Activated effector memory CD4-positive, alpha-beta T cell treated with Interleukin-2 at 50 U/mL for 16 hours (primary cell): ENCODE measurements around the gene TNK2.
"Not testable (repeated sequence)": the region's sequence is repeated elsewhere in the genome, so short reads cannot be mapped to it uniquely, and the experiment has no call there.

Experiments used
- DNase-seq: peaks from one replicate; pipeline ENCODE4 v3.0.0-alpha.2; 2020

The TNK2 gene

DNA sequence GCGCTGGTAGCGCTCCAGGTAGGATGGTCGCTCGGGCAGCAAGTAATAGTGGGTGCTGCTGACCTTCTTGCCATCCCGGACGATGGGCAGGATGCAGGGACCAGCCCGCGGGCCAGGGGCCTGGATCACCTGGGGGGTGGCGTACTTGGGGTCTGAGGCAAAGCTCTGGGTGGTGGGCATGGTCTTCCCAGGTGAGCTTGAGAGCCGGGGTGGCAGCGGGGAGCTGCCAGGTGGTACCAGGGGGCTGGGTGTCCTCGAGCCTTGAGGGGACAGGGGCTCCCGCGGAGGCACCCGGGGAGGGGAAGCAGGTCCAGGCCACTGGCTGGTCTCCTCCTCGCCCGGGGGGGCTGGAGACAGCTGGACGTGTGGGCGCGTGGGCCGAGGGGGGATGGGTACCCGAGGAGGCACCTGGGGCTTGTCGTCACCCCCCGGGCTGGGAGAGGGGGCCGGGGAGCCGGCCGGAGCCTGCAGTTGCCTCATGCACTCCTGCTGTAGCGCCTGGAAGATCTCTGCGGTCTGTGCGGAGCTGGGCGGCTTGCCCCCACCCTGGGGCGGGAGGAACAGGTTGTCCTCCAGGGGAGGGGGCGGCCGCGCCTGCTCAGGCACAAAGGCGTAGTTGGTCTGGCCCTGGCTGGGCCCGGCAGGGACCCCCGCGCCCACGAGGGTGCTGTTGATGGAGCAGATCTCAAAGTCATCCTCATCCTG lies 40.6 kb downstream of the TNK2 start:
- no peak for DNase-seq

DNA sequence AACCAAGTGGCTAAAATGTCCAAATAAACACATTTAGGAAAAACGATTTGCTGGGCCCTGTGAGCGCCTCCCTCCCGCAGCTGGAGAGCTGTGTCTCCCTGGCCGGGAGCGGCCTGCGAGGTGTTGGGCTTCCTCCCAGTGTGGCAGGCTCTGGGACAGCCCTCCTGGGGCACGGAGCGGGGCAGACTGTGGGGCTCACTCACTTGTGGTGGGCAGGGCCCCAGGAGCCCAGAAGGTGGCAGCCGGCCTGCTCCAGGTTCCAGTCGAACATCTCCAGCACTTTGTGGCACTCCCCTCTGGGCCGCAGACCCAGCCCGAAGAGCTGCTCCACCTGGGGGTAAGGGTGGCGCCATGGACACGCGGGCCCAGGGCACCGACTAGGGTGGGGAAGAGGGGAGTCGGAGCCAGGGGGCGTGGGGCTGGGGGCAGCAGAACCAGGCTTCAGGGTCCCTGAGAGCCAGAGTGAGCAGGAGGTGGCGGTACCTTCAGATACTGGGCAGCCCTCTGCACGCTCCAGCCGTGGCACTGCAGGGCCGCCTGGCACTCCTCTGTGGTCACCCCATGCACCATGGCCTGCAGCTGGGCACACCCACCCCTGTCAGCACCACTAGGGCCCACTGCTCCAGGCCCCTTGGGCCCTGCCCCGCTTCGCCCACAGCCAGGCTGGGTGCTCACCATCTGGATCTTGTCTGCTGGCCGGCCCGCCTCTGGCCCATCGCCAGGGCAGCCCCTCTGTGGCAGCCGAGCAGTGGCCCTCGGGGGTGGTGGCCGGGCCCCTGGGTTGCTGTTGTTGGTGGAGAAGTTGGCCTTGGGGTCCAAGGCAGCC lies 41.5 kb downstream of the TNK2 start:
- no peak for DNase-seq

DNA sequence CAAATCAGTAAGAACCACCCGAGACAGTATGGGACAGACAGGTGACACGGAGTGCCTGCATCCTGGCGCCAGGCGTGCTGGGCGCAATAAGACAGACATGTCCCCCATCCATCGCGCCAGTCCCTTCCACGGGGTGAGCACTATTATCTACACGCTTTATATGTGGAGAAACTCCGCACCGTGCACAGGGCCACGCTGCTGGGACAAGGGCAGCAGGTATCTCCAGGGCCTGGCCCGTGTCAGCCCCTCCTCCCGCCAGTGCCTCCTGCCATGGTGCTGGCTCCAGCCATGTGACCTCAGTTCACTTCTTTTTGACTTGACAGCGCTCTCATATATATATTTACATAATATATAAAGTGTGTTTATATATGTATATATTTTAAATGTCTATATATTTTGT lies 42.6 kb downstream of the TNK2 start:
- no peak for DNase-seq

DNA sequence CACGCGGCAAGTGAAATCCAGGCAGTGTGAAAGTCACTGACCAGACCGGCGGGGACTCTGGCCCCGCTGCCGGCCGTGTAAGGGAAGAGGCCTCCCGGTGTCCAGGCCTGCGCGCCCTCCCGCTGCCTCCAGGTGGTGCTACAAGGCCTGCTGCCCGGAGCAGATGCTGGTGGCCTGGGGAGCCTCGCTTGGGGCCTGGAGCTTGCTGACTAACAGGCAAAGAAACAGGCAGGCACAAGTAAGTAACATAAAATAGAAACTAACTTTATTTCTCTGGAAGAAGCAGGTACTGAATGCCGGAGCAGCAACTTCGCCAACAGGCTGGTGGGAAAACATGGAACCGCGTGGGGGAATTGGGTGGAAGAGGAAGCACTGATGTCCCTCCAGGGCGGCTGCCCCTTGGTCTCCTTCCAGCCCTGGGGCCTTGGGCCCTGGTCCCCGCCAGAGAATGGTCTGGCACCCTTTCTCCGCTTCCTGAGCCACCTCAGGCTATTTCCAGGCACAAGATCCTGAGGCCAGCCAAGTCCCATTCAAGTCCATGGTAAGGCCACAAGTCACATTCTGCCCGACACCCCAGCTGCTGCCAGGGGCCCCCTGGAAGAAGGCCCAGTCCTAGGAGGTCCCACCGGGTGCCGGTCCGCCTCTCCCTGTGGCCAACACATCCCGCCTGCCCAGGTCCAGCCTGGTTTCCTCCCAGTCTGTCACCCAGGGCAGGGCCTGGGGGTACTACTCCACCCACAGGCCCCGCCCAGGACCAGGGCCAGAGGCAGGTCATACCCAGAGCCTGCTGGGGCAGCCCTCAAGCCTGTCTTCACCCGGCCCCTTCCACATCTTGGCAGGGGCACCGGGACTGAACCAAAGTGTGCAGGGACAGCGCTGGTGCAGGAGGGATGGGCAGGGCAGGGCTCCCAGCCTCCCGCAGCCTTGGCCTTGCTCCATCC lies 45.0 kb downstream of the TNK2 start:
- peak; percentile 34 for DNase-seq

DNA sequence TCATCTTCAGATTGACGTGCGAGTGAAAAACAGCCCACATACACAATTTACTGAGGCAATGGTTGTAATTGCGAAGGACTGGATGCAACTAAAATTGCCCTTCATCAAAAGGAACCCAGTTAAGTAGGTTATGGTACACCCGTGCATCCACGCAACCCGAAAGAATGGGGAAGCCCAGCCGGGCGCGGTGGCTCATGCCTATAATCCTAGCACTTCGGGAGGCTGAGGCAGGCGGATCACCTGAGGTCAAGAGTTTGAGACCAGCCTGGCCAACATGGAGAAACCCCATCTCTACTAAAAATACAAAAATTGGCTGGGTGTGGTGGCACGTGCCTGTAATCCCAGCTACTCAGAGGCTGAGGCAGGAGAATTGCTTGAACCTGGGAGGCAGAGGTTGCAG lies 46.0 kb downstream of the TNK2 start:
- not testable (repeated sequence) for DNase-seq

DNA sequence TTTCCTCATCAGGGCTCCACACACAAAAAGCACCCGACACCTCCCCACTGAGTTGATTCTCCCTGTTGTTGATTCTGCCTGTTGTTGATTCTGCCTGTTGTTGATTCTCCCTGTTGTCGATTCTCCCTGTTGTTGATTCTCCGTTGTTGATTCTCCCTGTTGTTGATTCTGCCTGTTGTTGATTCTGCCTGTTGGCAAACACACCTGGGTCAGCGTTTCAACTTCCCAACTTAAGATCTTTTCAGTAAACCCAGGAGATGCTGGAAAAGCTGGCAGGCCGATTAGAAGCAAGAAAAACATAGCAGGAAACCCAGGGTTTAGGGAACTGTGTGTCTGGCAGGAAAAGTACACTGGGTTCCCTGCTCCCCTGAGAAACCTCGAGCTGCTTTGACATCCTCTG lies 47.9 kb downstream of the TNK2 start:
- DNase-seq = no peak

DNA sequence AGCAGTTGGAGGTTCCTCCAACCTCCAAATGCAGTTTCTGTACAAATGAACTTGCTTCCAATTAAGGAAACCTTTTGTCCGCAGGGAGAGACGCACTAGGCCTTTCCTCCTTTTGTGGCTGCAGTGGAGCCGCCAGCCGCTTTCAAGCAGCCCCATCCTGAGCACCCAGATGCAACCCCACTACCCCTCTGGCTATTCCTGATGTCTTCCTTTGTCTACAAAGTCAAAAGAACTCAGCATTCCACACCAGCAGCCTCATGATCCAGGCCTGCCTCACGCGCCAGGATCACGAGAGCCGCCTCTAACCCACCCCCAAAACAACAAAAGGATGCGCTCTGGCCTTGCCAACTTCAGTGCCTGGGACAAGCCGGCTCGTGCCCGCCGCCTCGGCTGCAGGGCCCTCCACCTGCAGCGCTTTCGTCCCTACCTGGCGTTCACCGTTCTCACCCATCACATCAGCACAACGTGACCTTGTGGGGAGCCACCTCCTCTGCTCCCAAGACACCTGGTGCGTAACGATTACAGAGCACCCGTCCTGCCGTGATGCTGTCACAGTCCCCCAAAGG lies 48.4 kb downstream of the TNK2 start:
- DNase-seq = no peak

DNA sequence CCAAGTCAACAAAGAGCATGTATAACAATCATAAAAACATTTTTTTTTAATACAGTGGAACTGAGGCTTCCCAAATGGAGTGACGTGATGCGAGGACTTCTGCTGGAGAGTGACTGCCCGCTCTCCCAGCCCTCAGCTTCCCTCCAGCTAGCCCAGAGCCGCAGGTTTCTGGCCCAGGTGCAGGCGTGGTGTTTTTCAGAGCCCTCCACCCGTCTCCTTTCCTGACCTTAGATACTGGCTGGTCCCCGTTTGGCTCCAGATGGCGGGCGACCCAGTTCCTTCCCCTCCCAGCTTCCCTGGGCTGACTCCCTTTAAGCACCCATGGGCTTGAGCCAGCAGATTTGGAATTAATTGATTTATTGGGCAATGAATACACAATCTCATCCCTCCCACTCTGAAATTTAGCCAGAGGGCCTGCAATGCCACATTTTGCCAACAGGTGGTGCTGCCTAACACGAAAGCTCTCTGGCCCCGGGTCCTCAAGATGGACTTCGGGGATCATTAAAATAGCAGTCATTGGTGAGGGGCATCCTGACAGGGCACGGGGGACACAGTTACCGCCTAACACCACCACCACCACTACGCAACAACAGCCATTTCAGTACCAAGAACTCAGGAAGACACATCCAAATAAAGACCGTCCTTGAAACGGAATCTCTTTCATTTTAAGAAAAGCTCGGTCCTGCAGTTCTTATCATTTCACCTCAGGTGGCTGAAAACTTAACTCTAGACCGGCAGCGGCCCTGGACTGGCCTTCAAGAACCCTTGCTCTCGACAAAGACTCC lies 49.1 kb downstream of the TNK2 start:
- peak; percentile 59 for DNase-seq

DNA sequence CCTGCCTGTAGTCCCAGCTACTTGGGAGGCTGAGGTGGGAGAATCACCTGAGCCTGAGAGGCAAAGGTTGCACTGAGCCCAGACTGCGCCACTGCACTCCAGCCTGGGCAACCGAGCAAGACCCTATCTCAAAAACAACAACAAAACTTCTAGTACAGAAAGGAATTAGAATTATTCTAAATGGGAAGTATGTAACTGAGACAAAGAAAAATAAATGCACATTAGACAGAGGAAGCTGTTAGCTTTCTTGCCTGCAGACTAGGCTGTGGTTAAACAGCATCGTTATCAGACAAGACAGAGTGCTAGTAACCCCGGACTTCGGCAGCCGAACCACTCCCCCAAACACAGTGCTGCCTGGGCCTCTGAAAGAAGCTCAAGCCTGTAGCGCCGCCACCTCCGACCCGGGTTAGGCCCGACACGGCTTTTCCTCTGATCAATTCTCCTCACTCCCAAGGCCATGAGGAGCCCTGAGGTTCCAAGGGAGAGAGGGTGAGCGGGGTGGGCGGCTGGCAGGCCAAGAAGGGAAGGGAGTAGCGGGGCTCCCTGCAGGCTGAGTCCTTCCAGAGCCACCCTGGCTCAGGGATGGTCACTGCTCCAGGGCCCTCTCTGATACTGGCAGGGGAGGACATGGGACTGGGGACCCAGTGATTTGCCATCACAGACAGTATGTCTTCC lies 51.8 kb downstream of the TNK2 start:
- no peak for DNase-seq

DNA sequence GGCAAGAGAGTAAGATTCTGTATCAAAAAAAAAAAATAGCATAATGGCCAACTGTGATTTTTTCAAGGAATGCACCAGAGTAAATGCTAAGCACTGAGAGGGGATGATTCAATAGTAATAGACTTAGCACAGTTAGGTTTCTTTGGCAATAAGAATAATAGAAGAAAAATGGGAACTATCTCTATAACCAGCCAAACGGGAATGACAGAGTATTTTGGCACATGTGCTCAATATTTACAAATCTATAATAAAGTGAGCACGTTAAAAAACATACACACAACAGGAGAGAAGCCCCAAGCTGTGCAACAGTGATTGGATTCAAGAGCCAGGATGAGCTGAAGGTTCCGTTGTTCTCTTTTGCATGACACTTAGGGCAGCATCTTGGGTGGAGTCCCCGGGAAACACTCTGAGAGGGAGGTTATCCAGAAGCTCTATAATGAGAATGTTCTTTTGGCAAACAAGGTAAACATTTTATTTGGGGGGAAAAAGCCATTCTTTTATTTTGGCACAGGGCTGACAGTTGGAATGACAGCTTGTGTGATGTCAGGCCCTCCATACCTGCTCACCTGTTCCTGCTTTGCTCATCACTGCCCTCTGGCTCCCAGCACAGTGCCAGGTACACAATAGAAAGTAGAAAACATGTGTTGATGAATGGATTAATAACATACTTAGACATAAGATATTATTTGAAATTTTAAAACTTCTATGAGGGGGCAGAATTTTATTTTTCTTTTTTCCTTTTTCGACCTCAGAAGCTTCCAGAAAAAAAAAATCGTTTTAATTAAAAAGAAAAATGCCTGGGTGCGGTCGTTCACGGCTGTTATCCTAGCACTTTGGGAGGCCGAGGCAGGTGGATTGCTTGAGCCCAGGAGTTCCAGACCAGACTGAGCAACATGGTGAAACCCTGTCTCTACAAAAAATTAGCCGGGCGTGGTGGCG lies 52.6 kb downstream of the TNK2 start:
- no peak for DNase-seq

DNA sequence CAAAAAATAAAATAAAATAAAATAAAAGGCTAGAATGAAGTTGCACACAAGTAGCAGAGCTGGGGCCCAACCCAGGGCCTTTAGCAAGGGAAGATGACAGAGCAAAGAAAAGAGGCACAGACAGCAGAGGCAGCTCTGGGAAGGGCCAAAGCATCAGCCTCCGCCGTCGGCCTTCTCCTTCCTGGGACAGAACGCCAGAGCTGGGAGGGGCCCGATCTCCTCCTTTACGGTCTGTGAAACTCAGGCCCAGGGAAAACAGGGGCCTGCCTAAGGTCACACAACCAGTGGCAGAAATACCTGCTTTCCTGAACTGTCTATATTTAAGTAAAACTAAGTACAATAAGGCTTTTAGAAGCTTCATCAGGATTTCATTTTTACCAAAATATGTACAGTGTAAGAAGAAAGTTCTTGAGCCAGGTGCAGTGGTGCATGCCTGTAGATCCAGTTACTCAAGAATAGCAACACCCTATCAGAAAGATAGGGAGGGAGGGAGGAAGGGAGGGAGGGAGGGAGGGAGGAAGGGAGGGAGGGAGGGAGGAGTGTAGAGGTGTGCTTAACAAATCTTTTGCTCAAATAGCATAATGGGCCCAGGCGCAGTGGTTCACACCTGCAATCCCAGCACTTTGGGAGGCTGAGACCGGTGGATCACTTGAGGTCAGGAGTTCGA lies 53.6 kb downstream of the TNK2 start:
- no peak for DNase-seq

DNA sequence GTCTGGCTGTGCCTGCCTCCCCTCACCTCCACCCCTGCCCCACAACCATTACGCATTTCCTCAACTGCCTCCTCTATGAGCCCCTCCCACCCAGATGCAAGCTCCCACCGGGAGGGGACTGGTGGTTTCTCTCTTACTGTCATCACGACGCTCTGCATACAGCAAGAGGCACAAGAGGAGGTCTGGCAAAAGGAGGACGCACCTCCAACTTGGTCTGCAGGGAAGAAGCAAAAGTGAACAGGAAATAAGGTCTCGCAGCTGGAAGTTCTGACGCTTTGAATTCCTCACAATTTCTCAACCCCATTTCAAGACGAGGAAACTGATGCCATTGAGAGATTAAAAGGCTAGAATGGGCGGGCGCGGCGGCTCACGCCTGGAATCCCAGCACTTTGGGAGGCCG lies 54.4 kb downstream of the TNK2 start:
- no peak for DNase-seq

DNA sequence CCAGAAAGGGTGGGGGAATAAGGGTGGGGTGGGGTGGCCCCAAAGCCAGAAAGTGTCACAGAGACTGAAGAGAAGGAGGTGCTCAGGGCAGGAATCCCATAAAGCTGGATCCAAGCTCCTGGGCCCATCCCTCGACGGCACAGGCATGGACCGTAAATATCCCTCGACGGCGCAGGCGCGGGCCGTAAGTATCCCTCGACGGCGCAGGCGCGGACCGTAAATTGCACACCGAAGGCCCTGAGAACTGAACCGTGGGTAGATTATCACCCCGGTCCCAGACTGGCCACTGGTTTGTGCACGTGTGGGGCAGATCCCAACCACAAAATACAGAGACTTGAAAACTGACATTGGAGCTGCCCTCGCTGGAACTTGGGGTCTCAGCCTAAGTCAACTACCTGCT lies 55.3 kb downstream of the TNK2 start:
- DNase-seq = no peak

DNA sequence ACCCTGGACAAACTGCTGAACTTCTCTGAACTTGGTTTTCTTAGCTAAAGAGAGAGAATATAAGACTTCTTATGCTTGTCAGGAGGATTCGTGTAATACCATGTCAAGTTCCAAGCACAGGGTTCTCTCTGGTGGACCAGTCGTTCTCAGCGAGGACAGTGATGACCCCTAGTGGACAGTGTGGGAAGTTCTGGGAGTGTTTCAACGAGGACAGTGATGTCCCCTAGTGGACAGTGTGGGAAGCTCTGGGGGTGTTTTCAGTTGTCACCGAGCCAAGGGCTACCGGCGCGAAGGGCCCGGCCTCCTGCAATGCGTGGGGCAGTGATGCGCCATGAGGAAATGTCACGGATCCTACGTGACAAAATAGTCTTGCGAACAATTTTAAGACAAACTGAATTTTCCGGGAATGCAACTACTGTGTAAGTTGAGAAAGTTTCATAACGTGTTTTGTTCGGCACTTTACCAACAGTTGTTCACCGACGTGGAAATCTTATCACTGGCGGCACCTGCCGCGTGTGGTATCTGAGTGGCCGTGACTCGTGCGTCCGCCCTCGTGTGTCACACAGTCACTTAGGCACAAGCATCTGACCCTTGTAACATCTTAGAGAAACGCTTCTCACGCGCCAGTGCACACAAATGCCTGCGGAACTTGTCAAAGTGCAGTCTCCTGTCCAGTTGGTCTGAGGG lies 57.4 kb downstream of the TNK2 start:
- peak; percentile 77 for DNase-seq

DNA sequence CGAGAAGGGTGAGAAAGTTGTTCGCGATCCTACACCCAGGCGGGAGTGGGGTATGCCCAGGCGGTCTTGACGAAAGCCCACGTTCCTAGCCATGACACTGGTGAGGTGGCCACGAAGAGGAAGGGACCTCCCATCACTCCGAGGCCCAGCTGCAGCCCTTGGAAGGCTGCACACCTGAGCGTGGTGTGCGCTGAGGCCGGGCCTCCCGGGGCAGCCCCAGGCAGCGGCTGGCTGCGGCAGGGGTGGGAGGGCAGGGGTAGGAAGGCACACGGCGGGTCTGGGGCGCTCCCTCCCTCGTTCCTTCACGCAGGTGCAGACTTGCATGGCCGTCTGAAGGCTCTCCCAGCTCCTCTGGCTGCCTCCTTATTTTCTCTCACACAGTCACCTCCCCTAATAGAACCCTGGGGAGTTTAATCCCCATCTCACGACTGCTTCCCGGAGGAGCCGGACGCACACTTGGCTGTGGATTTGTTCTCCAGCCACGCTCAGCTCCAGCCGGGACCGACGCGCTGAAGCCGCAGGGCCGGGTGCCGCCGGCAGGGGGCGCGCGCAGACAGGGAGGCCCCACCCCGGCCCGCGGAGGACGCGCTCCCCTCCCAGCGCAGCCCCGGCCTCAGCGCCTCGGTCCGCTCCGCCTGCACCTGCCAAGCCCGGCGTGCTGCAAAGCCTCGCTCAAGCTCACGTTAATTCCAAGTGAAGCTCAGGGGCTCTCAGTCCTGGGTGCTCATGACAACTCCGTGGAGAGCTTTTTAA lies 58.9 kb downstream of the TNK2 start:
- no peak for DNase-seq

DNA sequence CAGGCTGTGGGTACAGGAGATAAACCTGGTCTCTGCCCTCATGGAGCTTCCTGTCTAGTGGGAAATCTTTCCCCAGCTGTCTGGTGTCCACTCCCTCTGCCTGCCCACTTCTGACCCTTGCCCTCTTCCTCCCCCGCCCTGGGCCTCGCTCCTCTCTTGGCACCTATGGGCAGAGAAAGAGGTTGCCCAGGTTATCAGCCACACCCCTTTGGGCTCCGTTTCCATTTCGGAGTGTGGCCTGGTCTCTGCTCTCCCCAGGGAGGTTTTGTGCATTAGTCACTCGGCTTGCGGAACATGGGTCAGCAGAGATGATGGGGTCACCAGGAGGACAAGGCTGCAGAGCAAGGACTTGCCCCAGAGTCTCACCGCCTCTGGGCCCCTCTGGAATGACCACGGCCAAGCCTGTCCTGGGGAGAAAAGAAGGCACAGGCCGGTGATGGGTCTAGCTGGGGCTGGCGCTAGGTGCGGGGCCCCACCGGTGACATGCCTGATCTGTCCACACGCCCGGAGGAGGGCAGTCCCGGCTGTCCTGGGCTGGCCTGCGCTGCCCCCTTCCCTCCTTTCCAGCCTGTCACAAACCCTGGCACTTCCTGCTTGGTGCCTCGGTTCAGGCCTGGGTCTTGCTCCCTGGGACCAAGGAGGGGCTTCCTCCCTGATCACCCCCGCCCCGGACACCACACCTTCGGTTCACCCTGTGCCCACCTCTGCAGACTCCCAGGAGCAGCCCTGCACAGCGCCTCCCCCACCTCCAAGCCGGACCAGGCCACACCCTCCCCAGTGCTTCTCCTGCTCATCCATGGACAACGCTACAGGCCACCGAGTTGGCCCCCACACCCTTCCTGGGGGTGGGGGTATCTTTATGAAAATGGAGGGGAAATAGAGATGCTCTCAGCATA lies 61.0 kb downstream of the TNK2 start:
- no peak for DNase-seq

DNA sequence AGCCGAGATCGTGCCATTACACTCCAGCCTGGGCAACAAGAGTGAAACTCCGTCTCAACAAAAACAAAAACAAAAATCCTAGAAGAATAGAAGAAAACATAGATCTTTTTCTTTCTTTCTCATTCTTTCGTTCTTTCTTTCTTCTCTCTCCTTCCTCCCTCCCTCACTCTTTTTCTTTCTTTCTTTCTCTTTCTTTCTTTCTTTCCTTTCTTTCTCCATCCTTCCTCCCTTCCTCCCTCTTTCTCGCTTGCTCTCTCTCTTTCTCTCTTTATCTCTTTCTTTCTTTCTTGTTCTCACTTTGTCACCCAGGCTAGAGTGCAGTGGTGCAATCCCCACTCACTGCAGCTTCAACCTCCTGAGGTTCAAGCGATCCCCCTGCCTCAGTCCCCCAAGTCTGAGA lies 62.9 kb downstream of the TNK2 start:
- DNase-seq = no peak
